ENCODE results near the gene GPC1. TPM values are rescaled to one million over a fixed set of nuclear protein-coding genes. Genes with fewer than 3 reads are reported as not detected.

GPC1 gene
- total RNA-seq, 1 donor from 2014 or later = 252 TPM

- no peaks in the 10 kb centered on the region for H3K9me3 Mint-ChIP-seq (ENCODE audit: unreplicated experiment)
- Histone ChIP-seq H4K20me1 (ENCODE audit: insufficient read depth, low read length) (no peaks in the 10 kb centered on the region), H3K36me3 (ENCODE audit: insufficient read depth, low read length) (no peaks in the 10 kb centered on the region), H3K27ac (ENCODE audit: low read depth, low read length) (no peak overlapping the region), H3K9ac (ENCODE audit: low read length) (no peak overlapping the region), H3K27me3 (ENCODE audit: insufficient read depth, low read length) (no peaks in the 10 kb centered on the region), H3K9me3 (ENCODE audit: insufficient read depth, low read depth, low read length) (no peaks in the 10 kb centered on the region), H3K4me2 (ENCODE audit: low read length) (no peak overlapping the region), H3K4me3 (ENCODE audit: insufficient read depth, low read depth, low read length) (no peak overlapping the region), H3K4me1 (ENCODE audit: insufficient read depth, low read length) (no peaks in the 10 kb centered on the region), H3K79me2 (ENCODE audit: insufficient read depth, low read length) (no peaks in the 10 kb centered on the region), H2AFZ (ENCODE audit: low read depth, low read length) (no peak overlapping the region)
- H3K27me3 Mint-ChIP-seq (ENCODE audit: low read depth, unreplicated experiment) = peaks cover 30% of the 10 kb centered on the region
- FAIRE-seq = no peak
- TF ChIP-seq CTCF (IDR thresholded peaks at IDR 0.05; ENCODE audit: insufficient read depth, low read depth, low read length) = no peak
- no peak for TF ChIP-seq EZH2 (IDR thresholded peaks at IDR 0.05; ENCODE audit: insufficient read depth, low read length)
- DNase-seq (ENCODE audit: low read depth) = no peak
- H3K4me3 Mint-ChIP-seq (ENCODE audit: unreplicated experiment) = no peak overlapping the region
- H3K4me1 Mint-ChIP-seq (ENCODE audit: low read depth, unreplicated experiment) = peaks cover 2% of the 10 kb centered on the region
- no peak overlapping the region for H3K27ac Mint-ChIP-seq (ENCODE audit: unreplicated experiment)
- peaks cover 1% of the 10 kb centered on the region for H3K36me3 Mint-ChIP-seq (ENCODE audit: low read depth, unreplicated experiment)
Measured at GRCh38 chr2:240403396-240404104, 31.9 kb upstream of the GPC1 start.

GRCh38 chr2:240404174-240404852, 31.1 kb upstream of the GPC1 start:
- peaks cover 2% of the 10 kb centered on the region for H3K4me1 Mint-ChIP-seq (ENCODE audit: low read depth, unreplicated experiment)
- no peaks in the 10 kb centered on the region for H3K27me3 ChIP-seq (ENCODE audit: insufficient read depth, low read length)
- no peaks in the 10 kb centered on the region for H3K9me3 Mint-ChIP-seq (ENCODE audit: unreplicated experiment)
- H3K4me3 ChIP-seq (ENCODE audit: insufficient read depth, low read depth, low read length) = no peak overlapping the region
- H4K20me1 ChIP-seq (ENCODE audit: insufficient read depth, low read length) = no peaks in the 10 kb centered on the region
- no peak overlapping the region for H3K4me2 ChIP-seq (ENCODE audit: low read length)
- H3K4me1 ChIP-seq (ENCODE audit: insufficient read depth, low read length) = no peaks in the 10 kb centered on the region
- FAIRE-seq = no peak
- peaks cover 30% of the 10 kb centered on the region for H3K27me3 Mint-ChIP-seq (ENCODE audit: low read depth, unreplicated experiment)
- DNase-seq (ENCODE audit: low read depth) = no peak
- no peak overlapping the region for H3K27ac ChIP-seq (ENCODE audit: low read depth, low read length)
- H2AFZ ChIP-seq (ENCODE audit: low read depth, low read length) = no peak overlapping the region
- no peaks in the 10 kb centered on the region for H3K36me3 ChIP-seq (ENCODE audit: insufficient read depth, low read length)
- TF ChIP-seq EZH2 (IDR thresholded peaks at IDR 0.05; ENCODE audit: insufficient read depth, low read length) = no peak
- no peak for TF ChIP-seq CTCF (IDR thresholded peaks at IDR 0.05; ENCODE audit: insufficient read depth, low read depth, low read length)
- H3K9me3 ChIP-seq (ENCODE audit: insufficient read depth, low read depth, low read length) = no peaks in the 10 kb centered on the region
- H3K79me2 ChIP-seq (ENCODE audit: insufficient read depth, low read length) = no peaks in the 10 kb centered on the region
- peaks cover 1% of the 10 kb centered on the region for H3K36me3 Mint-ChIP-seq (ENCODE audit: low read depth, unreplicated experiment)
- H3K4me3 Mint-ChIP-seq (ENCODE audit: unreplicated experiment) = no peak overlapping the region
- no peak overlapping the region for H3K27ac Mint-ChIP-seq (ENCODE audit: unreplicated experiment)
- no peak overlapping the region for H3K9ac ChIP-seq (ENCODE audit: low read length)

- Histone ChIP-seq H3K4me3 (ENCODE audit: insufficient read depth, low read depth, low read length) (no peak overlapping the region), H3K79me2 (ENCODE audit: insufficient read depth, low read length) (no peaks in the 10 kb centered on the region), H3K4me2 (ENCODE audit: low read length) (no peak overlapping the region), H4K20me1 (ENCODE audit: insufficient read depth, low read length) (no peaks in the 10 kb centered on the region), H2AFZ (ENCODE audit: low read depth, low read length) (no peak overlapping the region), H3K27ac (ENCODE audit: low read depth, low read length) (no peak overlapping the region), H3K9ac (ENCODE audit: low read length) (no peak overlapping the region), H3K4me1 (ENCODE audit: insufficient read depth, low read length) (no peaks in the 10 kb centered on the region), H3K27me3 (ENCODE audit: insufficient read depth, low read length) (no peaks in the 10 kb centered on the region), H3K9me3 (ENCODE audit: insufficient read depth, low read depth, low read length) (no peaks in the 10 kb centered on the region), H3K36me3 (ENCODE audit: insufficient read depth, low read length) (no peaks in the 10 kb centered on the region)
- H3K4me1 Mint-ChIP-seq (ENCODE audit: low read depth, unreplicated experiment) = peaks cover 2% of the 10 kb centered on the region
- DNase-seq (ENCODE audit: low read depth) (no peak), FAIRE-seq (no peak)
- no peak for TF ChIP-seq CTCF (IDR thresholded peaks at IDR 0.05; ENCODE audit: insufficient read depth, low read depth, low read length)
- no peak overlapping the region for H3K4me3 Mint-ChIP-seq (ENCODE audit: unreplicated experiment)
- no peaks in the 10 kb centered on the region for H3K9me3 Mint-ChIP-seq (ENCODE audit: unreplicated experiment)
- peaks cover 27% of the 10 kb centered on the region for H3K27me3 Mint-ChIP-seq (ENCODE audit: low read depth, unreplicated experiment)
- H3K27ac Mint-ChIP-seq (ENCODE audit: unreplicated experiment) = no peak overlapping the region
- H3K36me3 Mint-ChIP-seq (ENCODE audit: low read depth, unreplicated experiment) = peaks cover 1% of the 10 kb centered on the region
Measured at GRCh38 chr2:240405133-240405532, 30.3 kb upstream of the GPC1 start.

All from astrocyte (in vitro differentiated cells and primary cell).